Measurements from ENCODE around the gene ITGA2. TPM values are rescaled to one million over a fixed set of nuclear protein-coding genes. Genes with fewer than 3 reads are reported as not detected.

ITGA2 gene
- total and polyA plus RNA-seq, 4 donors: 2.0 to 36.1 (median 19.2) TPM

GRCh38 chr5:52990528-52990925 is 1.4 kb downstream of the ITGA2 start:
- Histone ChIP-seq H3K27me3 (ENCODE audit: control insufficient read depth in 3 of 3, insufficient read depth in 3 of 3, low read length in 2 of 3) (peaks cover 0 to 15% (median 0%) of the 10 kb centered on the region in 3 donors), H3K4me3 (no peak overlapping the region), H3K4me1 (ENCODE audit: control insufficient read depth in 5 of 5, insufficient read depth in 5 of 5, low read length in 5 of 5) (peaks cover 0 to 13% (median 2%) of the 10 kb centered on the region in 5 donors), H3K9me3 (ENCODE audit: control insufficient read depth in 4 of 4, insufficient read depth in 3 of 4, low read length in 3 of 4) (no peaks in the 10 kb centered on the region), H3K27ac (ENCODE audit: low read depth in 1 of 2, low read length in 1 of 2) (peak overlapping the region in 1 of 2 donors; percentile 62), H3K36me3 (ENCODE audit: control insufficient read depth in 4 of 4, insufficient read depth in 4 of 4, low read length in 4 of 4) (no peaks in the 10 kb centered on the region), H3K9ac (ENCODE audit: insufficient read depth in 1 of 2, low read length in 2 of 2) (no peak overlapping the region)
- DNase-seq (no peak), ATAC-seq (ENCODE audit: insufficient read depth, low FRiP score) (no peak)
- WGBS, 2 donors: 48 to 68% methylated on average over 4 of the region's 4 CpGs
- TF ChIP-seq CTCF (IDR thresholded peaks at IDR 0.05; ENCODE audit: control extremely low read depth, extremely low read depth): no peak

DNA sequence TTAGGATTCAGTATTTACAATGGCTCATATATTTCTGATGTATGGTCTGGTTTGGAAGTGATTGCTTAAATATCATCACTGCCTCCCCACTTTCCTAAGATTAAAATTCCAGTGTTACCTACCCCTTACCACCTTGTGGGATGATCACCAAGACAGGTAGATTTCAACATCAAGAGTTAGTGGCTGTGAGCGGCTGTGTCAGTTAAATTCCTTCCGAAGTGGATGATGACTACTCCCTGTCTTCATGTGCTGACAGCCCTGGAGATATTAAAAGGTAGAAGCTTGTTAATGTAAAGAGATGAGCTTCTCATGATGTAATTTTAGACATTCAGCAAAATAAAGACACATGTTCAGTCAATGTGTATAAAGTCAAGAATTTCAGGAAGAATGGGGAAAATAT is 4.2 kb downstream of the ITGA2 start:
- no peaks in the 10 kb centered on the region for H3K9me3 ChIP-seq (ENCODE audit: control insufficient read depth in 4 of 4, insufficient read depth in 3 of 4, low read length in 3 of 4)
- no peaks in the 10 kb centered on the region for H3K36me3 ChIP-seq (ENCODE audit: control insufficient read depth in 4 of 4, insufficient read depth in 4 of 4, low read length in 4 of 4)
- TF ChIP-seq CTCF (IDR thresholded peaks at IDR 0.05; ENCODE audit: control extremely low read depth, extremely low read depth): no peak
- peaks cover 0 to 9% (median 0%) of the 10 kb centered on the region in 3 donors for H3K27me3 ChIP-seq (ENCODE audit: control insufficient read depth in 3 of 3, insufficient read depth in 3 of 3, low read length in 2 of 3)
- no peak overlapping the region for H3K9ac ChIP-seq (ENCODE audit: insufficient read depth in 1 of 2, low read length in 2 of 2)
- 83 to 98% methylated on average over 2 of the region's 2 CpGs for WGBS, 2 donors
- ATAC-seq (ENCODE audit: insufficient read depth, low FRiP score) (no peak), DNase-seq (no peak)
- H3K27ac ChIP-seq (ENCODE audit: low read depth in 1 of 2, low read length in 1 of 2): no peak overlapping the region
- peaks cover 0 to 13% (median 2%) of the 10 kb centered on the region in 5 donors for H3K4me1 ChIP-seq (ENCODE audit: control insufficient read depth in 5 of 5, insufficient read depth in 5 of 5, low read length in 5 of 5)
- H3K4me3 ChIP-seq: no peak overlapping the region

- ATAC-seq (ENCODE audit: insufficient read depth, low FRiP score): no peak
- no peaks in the 10 kb centered on the region for H3K36me3 ChIP-seq (ENCODE audit: control insufficient read depth in 4 of 4, insufficient read depth in 4 of 4, low read length in 4 of 4)
Measured at GRCh38 chr5:52994266-52994665, 5.1 kb downstream of the ITGA2 start.

More at GRCh38 chr5:52994266-52994665, 5.1 kb downstream of the ITGA2 start:
- TF ChIP-seq CTCF (IDR thresholded peaks at IDR 0.05; ENCODE audit: control extremely low read depth, extremely low read depth): no peak
- H3K4me1 ChIP-seq (ENCODE audit: control insufficient read depth in 5 of 5, insufficient read depth in 5 of 5, low read length in 5 of 5): peaks cover 0 to 13% (median 0%) of the 10 kb centered on the region in 5 donors
- peaks cover 0 to 6% (median 0%) of the 10 kb centered on the region in 3 donors for H3K27me3 ChIP-seq (ENCODE audit: control insufficient read depth in 3 of 3, insufficient read depth in 3 of 3, low read length in 2 of 3)
- no peaks in the 10 kb centered on the region for H3K9me3 ChIP-seq (ENCODE audit: control insufficient read depth in 4 of 4, insufficient read depth in 3 of 4, low read length in 3 of 4)
- H3K9ac ChIP-seq (ENCODE audit: insufficient read depth in 1 of 2, low read length in 2 of 2): no peak overlapping the region
- no peak overlapping the region for H3K27ac ChIP-seq (ENCODE audit: low read depth in 1 of 2, low read length in 1 of 2)
- 95 to 99% methylated on average over 1 of the region's 1 CpG for whole genome bisulfite sequencing, 2 donors
- DNase-seq: no peak
- no peak overlapping the region for H3K4me3 ChIP-seq
